CD14-positive monocyte (primary cell): ENCODE results near the gene AADACL3. TPM values are rescaled to one million over a fixed set of nuclear protein-coding genes. Genes with fewer than 3 reads are reported as not detected.

ENCODE experiments used
- DNase-seq, 3 donors: peaks; one replicate each; pipeline ENCODE4 v3.0.0-alpha.2; 2011 to 2022
- H2AFZ ChIP-seq: 2 replicates; pipeline ENCODE4 v1.6.0; 2012; ENCODE audit warnings: mild to moderate bottlenecking, low read depth, low read length, inconsistent platforms; ENCODE audit not compliant: insufficient read depth, poor library complexity, severe bottlenecking
- H3K27ac ChIP-seq, 2 donors: 1 replicate in 1 of 2; 2 replicates in 1 of 2; pipeline ENCODE4 v1.5.1; 2012 to 2013; ENCODE audit warnings: low read length in 2 of 2, control low read depth in 1 of 2, inconsistent platforms in 1 of 2, low read depth in 1 of 2, mild to moderate bottlenecking in 1 of 2
- H3K27me3 ChIP-seq, 2 donors: one replicate each; pipeline versions ENCODE4 v1.6.0 to v1.6.1; 2011 to 2013; ENCODE audit warnings: low read length in 2 of 2; ENCODE audit not compliant: control insufficient read depth in 2 of 2, insufficient read depth in 2 of 2
- H3K36me3 ChIP-seq, 2 donors: replicated peaks in 1 of 2; 1 replicate in 1 of 2; 2 replicates in 1 of 2; pipeline versions ENCODE4 v1.5.1 to v1.6.1; 2012 to 2013; ENCODE audit warnings: low read length in 2 of 2, control low read depth in 1 of 2, inconsistent platforms in 1 of 2, mild to moderate bottlenecking in 1 of 2; ENCODE audit not compliant: insufficient read depth in 2 of 2, control insufficient read depth in 1 of 2
- H3K4me1 ChIP-seq, 2 donors: 1 replicate in 1 of 2; 2 replicates in 1 of 2; pipeline versions ENCODE4 v1.5.1 to v1.6.1; 2012 to 2013; ENCODE audit warnings: low read length in 2 of 2, control low read depth in 1 of 2, inconsistent platforms in 1 of 2, mild to moderate bottlenecking in 1 of 2, moderate library complexity in 1 of 2; ENCODE audit not compliant: insufficient read depth in 2 of 2, control insufficient read depth in 1 of 2
- H3K4me2 ChIP-seq: replicated peaks from 2 replicates; pipeline ENCODE3; 2012; ENCODE audit warnings: low read length, moderate library complexity, mild to moderate bottlenecking; ENCODE audit not compliant: poor library complexity, severe bottlenecking; ENCODE audit errors: extremely low read depth
- H3K4me3 ChIP-seq, 3 experiments: fragments of 200-600 bp in 1 of 3; sonication (generic) in 1 of 3; replicated peaks in 1 of 3; 1 replicate in 2 of 3; 2 replicates in 1 of 3; pipeline ENCODE4 v1.5.1; 2011 to 2013; ENCODE audit warnings: low read length in 3 of 3, mild to moderate bottlenecking in 3 of 3, control low read depth in 2 of 3, low read depth in 2 of 3, inconsistent platforms in 1 of 3, moderate library complexity in 1 of 3
- H3K79me2 ChIP-seq: 2 replicates; pipeline ENCODE4 v1.6.0; 2012; ENCODE audit warnings: mild to moderate bottlenecking, control low read depth, inconsistent platforms, low read length, moderate library complexity; ENCODE audit not compliant: insufficient read depth
- H3K9ac ChIP-seq: 2 replicates; pipeline ENCODE4 v1.6.0; 2017; ENCODE audit warnings: low read length, mild to moderate bottlenecking; ENCODE audit not compliant: insufficient read depth, poor library complexity, severe bottlenecking
- H3K9me3 ChIP-seq, 2 donors: replicated peaks in 1 of 2; 1 replicate in 1 of 2; 2 replicates in 1 of 2; pipeline versions ENCODE4 v1.5.1 to v1.6.1; 2012 to 2013; ENCODE audit warnings: low read length in 2 of 2, control low read depth in 1 of 2; ENCODE audit not compliant: control insufficient read depth in 1 of 2, insufficient read depth in 1 of 2
- H4K20me1 ChIP-seq: 2 replicates; pipeline ENCODE4 v1.6.0; 2012; ENCODE audit warnings: mild to moderate bottlenecking, low read length, control low read depth, moderate library complexity; ENCODE audit not compliant: insufficient read depth
- H3K27ac Mint-ChIP-seq, 7 donors: one replicate each; pipeline ENCODE4 v1.8.0; 2020; ENCODE audit warnings: mild to moderate bottlenecking in 7 of 7, mixed read lengths in 7 of 7, moderate library complexity in 6 of 7, inconsistent platforms in 2 of 7
- H3K27me3 Mint-ChIP-seq, 3 donors: one replicate each; pipeline ENCODE4 v1.8.0; 2021 to 2022; ENCODE audit warnings: low read depth in 3 of 3, mild to moderate bottlenecking in 3 of 3, mixed read lengths in 3 of 3, moderate library complexity in 3 of 3, inconsistent platforms in 1 of 3
- H3K36me3 Mint-ChIP-seq, 2 donors: one replicate each; pipeline ENCODE4 v1.8.0; 2020; ENCODE audit warnings: mixed read lengths in 2 of 2, inconsistent platforms in 1 of 2, mild to moderate bottlenecking in 1 of 2
- H3K4me1 Mint-ChIP-seq: one replicate; pipeline ENCODE4 v1.8.0; 2020; ENCODE audit warnings: mild to moderate bottlenecking, mixed read lengths
- H3K4me3 Mint-ChIP-seq, 2 donors: one replicate each; pipeline ENCODE4 v1.8.0; 2020; ENCODE audit warnings: mild to moderate bottlenecking in 2 of 2, mixed read lengths in 2 of 2, moderate library complexity in 1 of 2
- H3K9me3 Mint-ChIP-seq, 7 donors: one replicate each; pipeline ENCODE4 v1.8.0; 2020 to 2022; ENCODE audit warnings: mixed read lengths in 7 of 7, mild to moderate bottlenecking in 6 of 7, moderate library complexity in 6 of 7, inconsistent platforms in 2 of 7
- WGBS: methylation state at CpG from one replicate; pipeline ENCODE4 v1.1.5; 2013; ENCODE audit warnings: missing lambda C conversion rate; ENCODE audit not compliant: insufficient coverage; 5-methylcytosine and 5-hydroxymethylcytosine counted together
- intact Hi-C, 2 donors: fragments of 100-400 bp; cut with micrococcal nuclease; formaldehyde crosslinking; loops; one replicate each; pipeline versions ENCODE4 v1.15.0 to v1.15.1; 2023
- polyA plus RNA-seq, 3 donors: library from polyadenylated mRNA; depleted of rRNA in 1 of 3; unstranded in 2 of 3; stranded (reverse) in 1 of 3; fragments of 300-500 nt in 2 of 3; fragments of >200 nt in 1 of 3; fragmentation: Illumina TruSeq in 2 of 3; gene quantifications; 1 replicate in 2 of 3; 2 replicates in 1 of 3; pipeline ENCODE4 v1.2.3, GENCODE V29; 2012 to 2021
- TF ChIP-seq, protein P1 (sequence below): fragments of 200-600 bp; IDR thresholded peaks from one replicate; pipeline ENCODE4 v1.8.0; 2022; ENCODE audit warnings: antibody characterized with exemption, mild to moderate bottlenecking

The AADACL3 gene
- polyA plus RNA-seq, 3 donors: not detected

DNA sequence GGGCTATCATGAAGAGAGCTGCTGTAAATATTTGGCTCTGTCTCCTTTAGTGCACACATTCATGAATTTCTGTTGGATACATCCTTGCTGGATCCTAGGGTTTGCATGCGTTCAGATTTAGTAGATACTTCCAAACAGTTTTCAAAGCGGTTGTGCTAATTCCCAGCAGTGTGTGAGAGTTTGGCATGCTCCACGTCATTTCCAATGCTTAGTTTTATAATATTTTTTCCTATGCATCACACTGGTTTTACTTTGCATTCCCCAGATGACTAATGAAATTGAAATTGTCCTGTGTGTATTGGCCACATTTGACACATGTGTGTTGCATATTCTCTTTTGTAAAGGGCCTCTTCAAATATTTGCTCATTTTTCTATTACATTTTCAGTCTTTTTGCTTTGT, 18.5 kb upstream of the AADACL3 start:
- Mint-ChIP-seq H3K27me3 (peaks cover under 1 to 13% (median 3%) of the 10 kb centered on the region in 3 donors), H3K9me3 (peaks cover 2 to 14% (median 7%) of the 10 kb centered on the region in 7 donors), H3K4me1 (no peaks in the 10 kb centered on the region), H3K36me3 (no peaks in the 10 kb centered on the region), H3K27ac (no peak overlapping the region), H3K4me3 (no peak overlapping the region)
- 100% methylated on average over 3 of the region's 3 CpGs for WGBS
- Histone ChIP-seq H3K36me3 (no peaks in the 10 kb centered on the region), H3K9me3 (peaks cover 0 to under 1% of the 10 kb centered on the region in 2 donors), H3K9ac (no peak overlapping the region), H3K79me2 (no peaks in the 10 kb centered on the region), H3K4me3 (no peak overlapping the region), H3K27me3 (peaks cover 0 to 5% of the 10 kb centered on the region in 2 donors), H3K4me2 (no peak overlapping the region), H2AFZ (no peak overlapping the region), H4K20me1 (no peaks in the 10 kb centered on the region), H3K27ac (no peak overlapping the region), H3K4me1 (no peaks in the 10 kb centered on the region)
- TF ChIP-seq, protein P1, sequence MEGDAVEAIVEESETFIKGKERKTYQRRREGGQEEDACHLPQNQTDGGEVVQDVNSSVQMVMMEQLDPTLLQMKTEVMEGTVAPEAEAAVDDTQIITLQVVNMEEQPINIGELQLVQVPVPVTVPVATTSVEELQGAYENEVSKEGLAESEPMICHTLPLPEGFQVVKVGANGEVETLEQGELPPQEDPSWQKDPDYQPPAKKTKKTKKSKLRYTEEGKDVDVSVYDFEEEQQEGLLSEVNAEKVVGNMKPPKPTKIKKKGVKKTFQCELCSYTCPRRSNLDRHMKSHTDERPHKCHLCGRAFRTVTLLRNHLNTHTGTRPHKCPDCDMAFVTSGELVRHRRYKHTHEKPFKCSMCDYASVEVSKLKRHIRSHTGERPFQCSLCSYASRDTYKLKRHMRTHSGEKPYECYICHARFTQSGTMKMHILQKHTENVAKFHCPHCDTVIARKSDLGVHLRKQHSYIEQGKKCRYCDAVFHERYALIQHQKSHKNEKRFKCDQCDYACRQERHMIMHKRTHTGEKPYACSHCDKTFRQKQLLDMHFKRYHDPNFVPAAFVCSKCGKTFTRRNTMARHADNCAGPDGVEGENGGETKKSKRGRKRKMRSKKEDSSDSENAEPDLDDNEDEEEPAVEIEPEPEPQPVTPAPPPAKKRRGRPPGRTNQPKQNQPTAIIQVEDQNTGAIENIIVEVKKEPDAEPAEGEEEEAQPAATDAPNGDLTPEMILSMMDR: no peak
- intact Hi-C loops: no loop called here
- DNase-seq: no peak

DNA sequence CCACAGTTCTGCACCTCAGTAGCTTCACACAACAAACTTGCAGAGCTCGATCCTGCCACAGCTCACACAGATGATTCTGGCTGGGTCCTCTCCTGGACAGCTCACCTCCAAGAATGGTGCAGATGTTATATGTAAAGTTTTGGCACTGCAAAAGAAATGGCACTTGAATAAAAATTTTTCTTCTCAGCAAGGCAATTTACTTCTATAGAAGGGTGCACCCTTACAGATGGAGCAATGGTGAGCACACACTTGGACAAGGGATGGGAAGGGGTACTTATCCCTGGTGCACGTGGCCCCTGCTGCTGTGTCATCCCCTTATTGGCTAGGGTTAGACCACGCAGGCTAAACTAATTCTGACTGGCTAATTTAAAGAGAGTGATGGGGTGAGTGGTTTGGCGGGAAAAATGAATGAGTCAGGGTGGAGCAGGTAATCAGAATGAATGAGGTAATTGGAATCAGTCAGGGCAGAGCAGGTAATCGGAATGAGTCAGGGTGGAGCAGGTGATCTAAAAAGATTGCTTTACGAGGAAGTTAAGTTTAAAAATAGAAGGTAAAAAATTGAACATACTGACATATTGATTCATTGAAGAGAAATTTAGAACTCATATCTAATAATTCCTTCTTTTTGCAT, 12.0 kb upstream of the AADACL3 start:
- TF ChIP-seq, protein P1: no peak
- H3K4me3 ChIP-seq: no peak overlapping the region
- no peak overlapping the region for H3K4me2 ChIP-seq
- H3K36me3 Mint-ChIP-seq: no peaks in the 10 kb centered on the region
- peaks cover 11 to 35% (median 24%) of the 10 kb centered on the region in 7 donors for H3K9me3 Mint-ChIP-seq
- no peak overlapping the region for H3K4me3 Mint-ChIP-seq
- DNase-seq: no peak
- no peaks in the 10 kb centered on the region for H3K36me3 ChIP-seq
- H3K4me1 ChIP-seq: no peaks in the 10 kb centered on the region
- H2AFZ ChIP-seq: no peak overlapping the region
- no peak overlapping the region for H3K9ac ChIP-seq
- H3K27ac Mint-ChIP-seq: no peak overlapping the region
- intact Hi-C loops: no loop called here
- H3K27me3 ChIP-seq: peaks cover 0 to 3% of the 10 kb centered on the region in 2 donors
- H3K27me3 Mint-ChIP-seq: peaks cover 0 to 12% (median 2%) of the 10 kb centered on the region in 3 donors
- no peak overlapping the region for H3K27ac ChIP-seq
- peaks cover under 1% of the 10 kb centered on the region for H3K4me1 Mint-ChIP-seq
- no peaks in the 10 kb centered on the region for H3K79me2 ChIP-seq
- peaks cover 7 to 13% of the 10 kb centered on the region in 2 donors for H3K9me3 ChIP-seq
- WGBS: 75% methylated on average over 2 of the region's 6 CpGs
- no peaks in the 10 kb centered on the region for H4K20me1 ChIP-seq
